Renal cortex interstitium (tissue), 15 donors: Measurements from ENCODE around the gene ZNF888. TPM values are rescaled to one million over a fixed set of nuclear protein-coding genes. Genes with fewer than 3 reads are reported as not detected.
A peak's percentile ranks its signal among the peaks of the same experiment; 100 is the strongest.
"Not testable (repeated sequence)": the region's sequence is repeated elsewhere in the genome, so short reads cannot be mapped to it uniquely, and the experiment has no call there.

Experiments
- DNase-seq, 11 donors: peaks; one replicate each; pipeline ENCODE4 v3.0.0-alpha.2; 2013; ENCODE audit warnings: low read depth in 9 of 11, low spot score in 4 of 11; ENCODE audit errors: extremely low read depth in 1 of 11
- long read RNA-seq, 16 experiments: transcript quantifications; one replicate each; lab custom pipeline, GENCODE V29; 2026
- polyA plus RNA-seq, 3 donors: library from polyadenylated mRNA; unstranded; fragments of 120-200 nt; gene quantifications; one replicate each; pipeline ENCODE4 v1.2.1, GENCODE V29; 2013; ENCODE audit not compliant: insufficient read length in 3 of 3

ZNF888 gene
- 10 to 100 TPM; 12.2 to 15.3 (median 13.0) TPM for polyA plus RNA-seq
- long read RNA-seq, donor 1, result 0 reads
- long read RNA-seq, donor 2, full-length matches to known transcripts, result 1 of 1 reads
- long read RNA-seq, donor 2, partial matches to known transcripts, result 0 of 1 reads
- long read RNA-seq, donor 2, other reads (novel, unspliced or antisense), result 0 of 1 reads
- long read RNA-seq, donor 3, result 0 reads
- long read RNA-seq, donor 4, result 0 reads
- long read RNA-seq, donor 5, result 0 reads
- long read RNA-seq, donor 6, result 0 reads
- long read RNA-seq, donor 7, result 0 reads
- long read RNA-seq, donor 8, result 0 reads
- long read RNA-seq, donor 9, result 0 reads
- long read RNA-seq, donor 10, result 0 reads
- long read RNA-seq, donor 11, result 0 reads
- long read RNA-seq, donor 12, result 0 reads
- long read RNA-seq, donor 13, result 0 reads
- long read RNA-seq, donor 14, full-length matches to known transcripts, result 1 of 1 reads
- long read RNA-seq, donor 14, partial matches to known transcripts, result 0 of 1 reads
- long read RNA-seq, donor 14, other reads (novel, unspliced or antisense), result 0 of 1 reads
- long read RNA-seq, donor 15, result 0 reads
- long read RNA-seq, donor 16, result 0 reads

DNA sequence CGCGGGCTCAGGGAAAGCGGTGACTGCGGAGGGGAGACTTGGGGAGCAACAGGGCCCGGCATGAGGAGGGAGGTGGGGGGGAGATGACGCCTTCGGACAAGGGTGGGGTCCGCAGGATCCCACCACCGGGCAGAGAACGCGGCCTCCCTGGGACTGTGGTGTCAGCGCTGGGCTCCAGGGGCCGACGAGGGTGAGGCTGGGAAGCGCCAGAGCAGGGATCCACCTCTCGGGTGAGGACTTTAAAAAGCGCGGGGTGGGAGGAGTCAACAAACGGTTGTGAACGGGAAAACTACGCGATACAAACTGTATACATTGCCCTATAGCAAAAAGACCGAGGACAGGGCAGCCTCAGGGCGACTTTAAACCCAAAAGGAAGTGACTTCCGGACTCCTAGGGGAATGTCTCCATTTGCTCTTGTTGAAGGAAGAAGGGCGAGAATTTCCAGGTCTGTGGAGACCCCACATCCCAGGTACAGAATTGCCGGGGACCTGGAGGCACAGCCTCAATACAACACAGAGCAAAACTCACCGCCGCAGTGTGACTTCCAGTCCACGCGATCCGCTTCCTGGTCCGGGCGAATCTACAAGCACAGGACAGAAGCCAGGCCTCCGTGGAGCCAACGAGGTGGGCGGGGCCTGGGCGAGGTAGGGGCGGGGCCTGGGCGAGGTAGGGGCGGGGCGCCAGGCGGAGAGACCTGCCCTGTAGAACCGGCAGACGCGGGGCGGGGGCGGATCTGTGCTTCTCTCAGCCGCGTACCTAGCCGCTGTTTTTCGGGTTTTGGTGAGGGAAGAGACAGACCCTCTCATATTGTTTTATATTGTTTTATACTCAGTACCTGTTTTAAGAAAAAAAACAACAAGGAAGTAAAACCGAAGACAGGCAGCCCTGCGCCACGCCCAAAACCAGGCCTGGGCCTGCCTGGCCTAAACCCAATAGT is at the start of gene ZNF888:
Gene ZNF888 (minus strand): TSS at position 588 of the 937 bp plus-strand sequence. CDS start 5,555 bp downstream, outside the sequence.
- DNase-seq, result peak in 8 of 11 donors; percentile 53 to 82 (median 74)

- no peak for DNase-seq
Observed at GRCh38 chr19:52967772-52968171, 44.5 kb upstream of the ZNF888 start.

GRCh38 chr19:52963247-52963618 is 40.0 kb upstream of the ZNF888 start:
- no peak for DNase-seq

- peak in 10 of 11 donors; percentile 84 to 95 (median 90) for DNase-seq
Observed at GRCh38 chr19:52962394-52963246, 39.4 kb upstream of the ZNF888 start, which contains the start of gene ZNF816. Gene ZNF816, minus strand, starts transcription at chr19:52962881. Its CDS starts 6,792 bp downstream, at chr19:52956089.

- no peak for DNase-seq
Observed at GRCh38 chr19:52961981-52962380, 38.8 kb upstream of the ZNF888 start.

- no peak for DNase-seq
Observed at GRCh38 chr19:52959613-52960295, 36.5 kb upstream of the ZNF888 start.

DNA sequence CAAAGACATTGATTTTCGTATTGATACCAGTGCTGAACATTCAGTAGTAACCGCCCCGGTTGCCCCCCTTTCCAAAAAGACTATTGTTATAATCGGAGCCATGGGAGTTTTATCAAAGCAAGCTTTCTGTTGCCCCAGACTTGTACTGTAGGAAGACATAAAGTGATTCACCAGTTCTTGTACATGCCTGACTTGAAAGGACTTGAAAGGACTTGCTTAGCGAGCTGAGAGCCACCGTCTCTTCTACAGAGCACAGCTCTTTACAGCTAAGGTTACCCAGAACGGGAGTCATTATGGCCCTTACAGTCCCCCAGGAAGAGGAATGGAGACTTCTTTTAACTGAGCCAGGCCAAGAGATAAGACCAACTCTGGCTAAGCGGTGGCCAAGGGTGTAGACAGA is 34.4 kb upstream of the ZNF888 start:
- DNase-seq, result no peak

DNA sequence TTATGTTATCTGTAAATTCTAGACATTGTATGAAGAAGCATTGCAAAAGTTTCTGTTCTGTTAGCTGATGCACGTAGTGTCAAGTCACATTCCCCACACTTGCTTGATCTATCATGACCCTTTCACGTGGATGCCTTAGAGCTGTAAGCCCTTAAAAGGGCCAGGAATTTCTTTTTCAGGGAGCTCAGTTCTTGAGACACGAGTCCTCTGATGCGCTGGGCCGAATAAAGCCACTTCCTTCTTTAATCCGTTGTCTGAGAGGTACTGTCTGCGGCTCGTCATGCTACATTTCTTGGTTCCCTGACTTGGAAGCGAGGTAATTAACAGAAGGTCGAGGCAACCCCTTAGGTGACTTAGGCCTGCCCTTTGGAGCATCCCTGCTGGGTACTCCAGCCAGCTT is 33.7 kb upstream of the ZNF888 start:
- no peak for DNase-seq

DNA sequence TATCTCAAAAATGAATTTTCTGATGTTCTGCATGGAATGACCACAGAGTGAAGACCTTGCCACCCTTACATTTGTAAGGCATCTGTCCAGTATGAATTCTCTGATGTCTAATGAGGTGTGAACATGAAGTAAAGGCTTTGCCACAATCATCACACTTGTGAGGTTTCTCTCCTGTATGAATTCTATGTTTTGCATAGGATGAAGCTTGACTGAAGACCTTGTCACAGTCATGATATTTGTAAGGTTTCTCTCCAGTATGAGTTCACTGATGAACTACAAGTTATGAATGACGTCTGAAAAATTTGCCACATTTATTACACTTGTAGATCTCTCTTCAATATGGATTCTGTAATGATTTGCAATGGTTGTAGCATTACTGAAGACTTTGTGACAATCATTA is 26.2 kb upstream of the ZNF888 start:
- DNase-seq, result no peak

GRCh38 chr19:52948025-52948770 is 25.0 kb upstream of the ZNF888 start:
- DNase-seq, result no peak

DNA sequence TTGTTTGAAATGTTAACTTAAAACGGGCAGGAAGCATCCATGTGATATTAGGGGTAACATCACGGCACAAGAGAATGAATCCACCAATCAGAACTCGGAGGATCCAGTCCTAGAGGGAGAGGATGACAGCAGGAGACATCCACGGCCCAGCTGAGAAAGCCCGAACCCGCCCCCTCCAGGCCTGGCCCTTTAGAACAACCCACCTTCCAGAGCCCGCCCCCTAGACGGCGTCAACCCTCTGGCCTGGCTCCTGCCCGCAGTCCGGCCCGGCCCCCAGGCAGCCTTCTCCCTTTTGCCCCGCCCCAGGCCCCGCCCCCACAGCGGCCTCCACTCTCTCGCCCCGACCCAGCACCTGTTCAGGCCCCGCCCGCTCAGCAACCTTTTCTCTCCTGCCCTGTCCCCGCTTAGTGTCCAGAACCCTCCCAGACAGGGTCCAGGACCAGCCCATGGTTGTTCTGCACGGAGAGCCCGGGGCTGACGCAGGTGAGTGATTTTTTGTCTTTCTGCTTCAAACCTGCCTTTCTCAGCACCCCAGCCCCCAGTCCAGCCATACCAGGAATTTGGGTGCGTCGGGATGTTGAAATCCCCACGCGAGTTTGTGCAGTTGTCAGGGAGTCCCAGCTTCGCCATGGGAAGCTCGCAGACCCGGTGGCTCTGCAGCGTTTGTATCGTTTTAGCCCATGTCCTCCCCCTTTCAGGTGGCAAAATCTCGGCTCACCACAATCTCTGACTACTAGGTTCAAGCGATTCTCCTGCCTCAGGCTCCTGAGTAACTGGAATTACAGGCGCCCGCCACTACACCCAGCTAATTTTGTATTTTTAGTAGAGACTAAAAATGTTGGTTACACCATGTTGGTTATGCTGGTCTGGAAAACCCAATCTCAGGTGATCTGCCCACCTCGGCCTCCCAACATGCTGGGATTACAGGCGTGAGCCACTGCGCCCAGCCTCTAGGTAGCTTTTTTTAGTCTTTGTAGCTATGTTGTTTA is 23.4 kb upstream of the ZNF888 start:
- peak in 4 of 11 donors; percentile 46 to 80 (median 54) for DNase-seq

GRCh38 chr19:52945652-52946321 is 22.6 kb upstream of the ZNF888 start:
- no peak for DNase-seq

- DNase-seq, result not testable (repeated sequence)
Observed at GRCh38 chr19:52944703-52945493, 21.7 kb upstream of the ZNF888 start.

GRCh38 chr19:52943884-52944643 is 20.8 kb upstream of the ZNF888 start:
- no peak for DNase-seq
